HEK293 (cell line): Measurements from ENCODE around the gene COL13A1.

Experiments used
- CTCF ChIA-PET: fragments of 350-600 bp; formaldehyde crosslinking; extraction: SDS; loops from one replicate; lab custom pipeline; 2021; ENCODE audit warnings: antibody characterized with exemption; lab: Yijun Ruan, JAX
- POLR2A ChIA-PET: fragments of 300-600 bp; formaldehyde crosslinking; extraction: SDS; loops from one replicate; lab custom pipeline; 2020; ENCODE audit warnings: antibody characterized with exemption, inconsistent platforms; lab: Yijun Ruan, JAX
- H3K27ac ChIP-seq: fragments of 200-500 bp; sonication (Bioruptor generic); 2 replicates; pipeline ENCODE4 v1.5.1; 2014; ENCODE audit warnings: low read depth, low read length, control low read depth, inconsistent platforms; ENCODE audit errors: extremely low read depth
- H3K36me3 ChIP-seq, 2 experiments: fragments of 200-500 bp in 1 of 2; sonication (Bioruptor generic) in 1 of 2; 1 replicate in 1 of 2; 2 replicates in 1 of 2; pipeline ENCODE4 v1.5.1; 2014 to 2017; ENCODE audit warnings: inconsistent platforms in 2 of 2, low read length in 2 of 2; ENCODE audit not compliant: control insufficient read depth in 2 of 2, insufficient read depth in 1 of 2
- H3K4me1 ChIP-seq: fragments of 200-500 bp; sonication (Bioruptor generic); 2 replicates; pipeline ENCODE4 v1.5.1; 2014; ENCODE audit warnings: mild to moderate bottlenecking, low read length, inconsistent platforms; ENCODE audit not compliant: control insufficient read depth, insufficient read depth
- H3K4me3 ChIP-seq: 2 replicates; pipeline ENCODE4 v1.5.1; 2011; ENCODE audit warnings: low read depth, mild to moderate bottlenecking, control low read depth, low read length, moderate library complexity
- H3K9me3 ChIP-seq: fragments of 200-500 bp; sonication (Bioruptor generic); 2 replicates; pipeline ENCODE4 v1.5.1; 2014; ENCODE audit warnings: low read depth, low read length, inconsistent platforms; ENCODE audit not compliant: control insufficient read depth, insufficient read depth
- GLIS1 ChIP-seq: fragments of 450-650 bp; formaldehyde crosslinking; IDR thresholded peaks from 2 replicates; pipeline ENCODE4 v1.5.1; 2016; ENCODE audit warnings: missing biosample characterization, missing genetic modification characterization
- GLIS2 ChIP-seq: fragments of 450-650 bp; formaldehyde crosslinking; IDR thresholded peaks from 2 replicates; pipeline ENCODE4 v1.5.1; 2016; ENCODE audit warnings: missing biosample characterization, missing genetic modification characterization
- SCRT1 ChIP-seq: fragments of 450-650 bp; formaldehyde crosslinking; IDR thresholded peaks from 2 replicates; pipeline ENCODE4 v1.5.1; 2016; ENCODE audit warnings: missing biosample characterization, missing genetic modification characterization, borderline replicate concordance
- TSHZ1 ChIP-seq: fragments of 450-650 bp; formaldehyde crosslinking; IDR thresholded peaks from 2 replicates; pipeline ENCODE4 v1.5.1; 2016; ENCODE audit warnings: missing biosample characterization, missing genetic modification characterization, borderline replicate concordance
- WT1 ChIP-seq: fragments of 450-650 bp; formaldehyde crosslinking; IDR thresholded peaks from 2 replicates; pipeline ENCODE4 v1.5.1; 2016; ENCODE audit warnings: missing biosample characterization, missing genetic modification characterization
- ZBTB48 ChIP-seq: fragments of 450-650 bp; formaldehyde crosslinking; IDR thresholded peaks from 2 replicates; pipeline ENCODE4 v1.5.1; 2016; ENCODE audit warnings: missing biosample characterization, missing genetic modification characterization
- ZBTB49 ChIP-seq: fragments of 450-650 bp; formaldehyde crosslinking; IDR thresholded peaks from 2 replicates; pipeline ENCODE4 v1.5.1; 2016; ENCODE audit warnings: missing biosample characterization, missing genetic modification characterization, low read depth
- ZNF112 ChIP-seq: fragments of 450-650 bp; formaldehyde crosslinking; IDR thresholded peaks from 2 replicates; pipeline ENCODE4 v1.5.0; 2017; ENCODE audit warnings: missing biosample characterization, missing genetic modification characterization
- ZNF140 ChIP-seq: fragments of 450-650 bp; formaldehyde crosslinking; IDR thresholded peaks from 2 replicates; pipeline ENCODE4 v1.5.1; 2016; ENCODE audit warnings: missing biosample characterization, missing genetic modification characterization
- ZNF157 ChIP-seq: fragments of 450-650 bp; formaldehyde crosslinking; IDR thresholded peaks from 2 replicates; pipeline ENCODE4 v1.5.1; 2016; ENCODE audit warnings: missing biosample characterization, missing genetic modification characterization
- ZNF175 ChIP-seq: fragments of 450-650 bp; formaldehyde crosslinking; IDR thresholded peaks from 2 replicates; pipeline ENCODE4 v1.5.1; 2016; ENCODE audit warnings: missing biosample characterization, missing genetic modification characterization
- ZNF2 ChIP-seq: fragments of 450-650 bp; formaldehyde crosslinking; IDR thresholded peaks from 2 replicates; pipeline ENCODE4 v1.5.1; 2016; ENCODE audit warnings: missing biosample characterization, missing genetic modification characterization
- ZNF280D ChIP-seq: fragments of 450-650 bp; formaldehyde crosslinking; IDR thresholded peaks from 2 replicates; pipeline ENCODE4 v1.5.1; 2016; ENCODE audit warnings: missing biosample characterization, missing genetic modification characterization
- ZNF354C ChIP-seq: fragments of 450-650 bp; formaldehyde crosslinking; IDR thresholded peaks from 2 replicates; pipeline ENCODE4 v1.5.1; 2016; ENCODE audit warnings: missing biosample characterization, missing genetic modification characterization, low read depth, borderline replicate concordance
- ZNF37A ChIP-seq: fragments of 450-650 bp; IDR thresholded peaks from 2 replicates; pipeline ENCODE4 v1.5.1; 2018; ENCODE audit warnings: missing biosample characterization, missing genetic modification characterization
- ZNF404 ChIP-seq: fragments of 450-650 bp; formaldehyde crosslinking; IDR thresholded peaks from 2 replicates; pipeline ENCODE4 v1.5.1; 2017; ENCODE audit warnings: missing biosample characterization, missing genetic modification characterization
- ZNF416 ChIP-seq: fragments of 450-650 bp; formaldehyde crosslinking; IDR thresholded peaks from 2 replicates; pipeline ENCODE4 v1.5.1; 2016; ENCODE audit warnings: missing biosample characterization, missing genetic modification characterization
- ZNF426 ChIP-seq: fragments of 450-650 bp; formaldehyde crosslinking; IDR thresholded peaks from 2 replicates; pipeline ENCODE4 v1.5.1; 2017; ENCODE audit warnings: missing biosample characterization, missing genetic modification characterization, mild to moderate bottlenecking, inconsistent platforms, moderate library complexity
- ZNF585B ChIP-seq: fragments of 450-650 bp; formaldehyde crosslinking; IDR thresholded peaks from 2 replicates; pipeline ENCODE4 v1.5.1; 2016; ENCODE audit warnings: missing biosample characterization, missing genetic modification characterization
- ZNF704 ChIP-seq: fragments of 450-650 bp; formaldehyde crosslinking; IDR thresholded peaks from 2 replicates; pipeline ENCODE4 v1.5.1; 2016; ENCODE audit warnings: missing biosample characterization, missing genetic modification characterization
- ZNF776 ChIP-seq: fragments of 450-650 bp; formaldehyde crosslinking; IDR thresholded peaks from 2 replicates; pipeline ENCODE4 v1.5.0; 2017; ENCODE audit warnings: missing biosample characterization, missing genetic modification characterization, borderline replicate concordance
- ZSCAN16 ChIP-seq: fragments of 450-650 bp; formaldehyde crosslinking; IDR thresholded peaks from 2 replicates; pipeline ENCODE4 v1.5.1; 2016; ENCODE audit warnings: missing biosample characterization, missing genetic modification characterization
- TF ChIP-seq, protein P1 (sequence below): fragments of 450-650 bp; formaldehyde crosslinking; IDR thresholded peaks from 2 replicates; pipeline ENCODE4 v1.5.1; 2016; ENCODE audit warnings: missing biosample characterization, missing genetic modification characterization

The COL13A1 gene

DNA sequence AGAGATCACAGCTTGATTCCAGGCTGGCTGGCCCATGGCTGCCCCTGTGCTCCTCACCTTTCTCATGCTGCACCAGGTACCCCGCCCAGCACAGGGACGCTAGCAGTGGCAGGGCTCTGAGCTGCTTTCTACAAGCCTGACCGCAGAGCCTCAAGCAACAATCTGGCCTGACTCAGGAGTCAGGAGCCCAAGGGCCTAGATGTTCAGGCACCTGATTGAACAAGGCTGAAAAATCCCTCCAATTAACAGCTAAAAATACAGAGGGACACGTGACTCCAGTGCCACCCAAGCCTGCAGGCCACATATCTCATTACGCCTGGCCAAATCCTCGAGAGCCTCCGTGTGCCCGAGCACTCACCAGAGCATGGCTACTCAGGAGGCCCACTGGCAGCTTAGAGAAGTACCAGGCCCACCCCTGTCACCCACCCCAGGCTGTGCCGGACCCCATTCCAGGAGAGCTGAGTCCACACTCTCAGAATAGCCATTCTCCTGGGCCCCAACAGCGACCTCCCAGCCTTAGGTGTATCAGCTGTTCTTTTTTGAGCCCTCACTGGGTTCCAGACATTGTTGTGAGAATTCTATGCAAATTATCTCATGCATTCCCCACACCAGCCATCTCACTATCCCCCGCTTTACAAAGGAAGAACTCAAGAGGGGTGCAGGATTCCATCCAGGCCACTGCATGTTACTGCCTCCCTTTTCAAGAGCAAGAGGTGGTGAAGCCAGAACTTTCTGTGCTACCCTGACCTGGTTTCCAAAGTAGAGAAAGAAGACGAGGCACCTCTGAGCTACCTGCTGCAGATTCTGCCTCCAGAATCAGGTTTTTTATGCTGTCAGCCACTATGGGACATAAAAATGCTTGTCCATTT is 98.3 kb downstream of the COL13A1 start:
- Histone ChIP-seq H3K27ac (no peak overlapping the region), H3K36me3 (no peaks in the 10 kb centered on the region), H3K4me1 (no peaks in the 10 kb centered on the region), H3K4me3 (no peak overlapping the region), H3K9me3 (no peaks in the 10 kb centered on the region)
- no peak for TF ChIP-seq SCRT1 (tag by site-specific recombination)
- no peak for TF ChIP-seq GLIS2
- TF ChIP-seq ZNF585B (tag by site-specific recombination), result no peak
- TF ChIP-seq ZBTB48, result no peak
- no peak for TF ChIP-seq ZSCAN16 (tag by site-specific recombination)
- no peak for TF ChIP-seq ZNF112 (tag by site-specific recombination)
- TF ChIP-seq ZNF280D (tag by site-specific recombination), result no peak
- no peak for TF ChIP-seq ZNF157 (tag by site-specific recombination)
- no peak for TF ChIP-seq ZNF175
- no peak for TF ChIP-seq ZNF2 (tag by site-specific recombination)
- TF ChIP-seq ZNF416 (tag by site-specific recombination), result no peak
- no peak for TF ChIP-seq ZBTB49
- no peak for TF ChIP-seq GLIS1 (tag by site-specific recombination)
- TF ChIP-seq ZNF140 (tag by site-specific recombination), result no peak
- no peak for TF ChIP-seq WT1
- TF ChIP-seq, protein P1, sequence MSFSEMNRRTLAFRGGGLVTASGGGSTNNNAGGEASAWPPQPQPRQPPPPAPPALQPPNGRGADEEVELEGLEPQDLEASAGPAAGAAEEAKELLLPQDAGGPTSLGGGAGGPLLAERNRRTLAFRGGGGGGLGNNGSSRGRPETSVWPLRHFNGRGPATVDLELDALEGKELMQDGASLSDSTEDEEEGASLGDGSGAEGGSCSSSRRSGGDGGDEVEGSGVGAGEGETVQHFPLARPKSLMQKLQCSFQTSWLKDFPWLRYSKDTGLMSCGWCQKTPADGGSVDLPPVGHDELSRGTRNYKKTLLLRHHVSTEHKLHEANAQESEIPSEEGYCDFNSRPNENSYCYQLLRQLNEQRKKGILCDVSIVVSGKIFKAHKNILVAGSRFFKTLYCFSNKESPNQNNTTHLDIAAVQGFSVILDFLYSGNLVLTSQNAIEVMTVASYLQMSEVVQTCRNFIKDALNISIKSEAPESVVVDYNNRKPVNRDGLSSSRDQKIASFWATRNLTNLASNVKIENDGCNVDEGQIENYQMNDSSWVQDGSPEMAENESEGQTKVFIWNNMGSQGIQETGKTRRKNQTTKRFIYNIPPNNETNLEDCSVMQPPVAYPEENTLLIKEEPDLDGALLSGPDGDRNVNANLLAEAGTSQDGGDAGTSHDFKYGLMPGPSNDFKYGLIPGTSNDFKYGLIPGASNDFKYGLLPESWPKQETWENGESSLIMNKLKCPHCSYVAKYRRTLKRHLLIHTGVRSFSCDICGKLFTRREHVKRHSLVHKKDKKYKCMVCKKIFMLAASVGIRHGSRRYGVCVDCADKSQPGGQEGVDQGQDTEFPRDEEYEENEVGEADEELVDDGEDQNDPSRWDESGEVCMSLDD (tag by site-specific recombination), result no peak
- no peak for TF ChIP-seq ZNF426
- ChIA-PET CTCF (interaction anchor here (0.5 to 4.5 kb wide), 18 partner anchors 9 to 1324 kb away, joined by 3 to 59 read pairs (median 4); no protein-coding TSS in a partner anchor), POLR2A (no interaction called here)

DNA sequence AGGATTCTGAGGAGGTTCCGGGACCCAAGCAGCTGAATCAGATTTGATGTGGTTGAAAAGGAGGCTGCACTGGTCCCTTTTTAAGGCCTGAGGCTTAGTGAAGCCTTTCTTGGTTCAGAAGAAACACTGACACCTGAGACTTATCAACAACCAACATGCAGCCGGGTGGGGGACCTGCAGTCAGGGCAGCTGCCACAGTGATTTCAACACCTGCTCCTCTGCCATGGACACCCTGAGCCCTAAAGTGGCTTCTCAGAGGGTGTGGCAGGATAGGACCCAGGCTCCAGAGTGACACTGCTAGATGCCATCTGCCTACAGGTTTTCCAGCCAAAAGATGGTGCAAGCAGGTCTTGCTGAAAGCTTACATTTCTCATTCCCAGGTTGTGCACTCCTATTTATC is 99.3 kb downstream of the COL13A1 start:
- ChIA-PET POLR2A (no interaction called here), CTCF (interaction anchor here (0.5 to 4.5 kb wide), 22 partner anchors 8 to 259 kb away, joined by 3 to 59 read pairs (median 4); no protein-coding TSS in a partner anchor)
- Histone ChIP-seq H3K36me3 (no peaks in the 10 kb centered on the region), H3K9me3 (no peaks in the 10 kb centered on the region), H3K4me1 (no peaks in the 10 kb centered on the region), H3K27ac (no peak overlapping the region), H3K4me3 (no peak overlapping the region)
- TF ChIP-seq ZNF404 (tag by site-specific recombination), result no peak
- TF ChIP-seq ZNF704 (tag by site-specific recombination), result no peak
- TF ChIP-seq ZNF776 (tag by site-specific recombination), result no peak
- TF ChIP-seq ZNF37A, result no peak
- no peak for TF ChIP-seq TSHZ1 (tag by site-specific recombination)
- TF ChIP-seq ZNF354C, result no peak
- TF ChIP-seq ZNF112 (tag by site-specific recombination), result no peak
